Measurements from ENCODE around the gene PTPRG.

- TF ChIP-seq CTCF (conservative IDR thresholded peaks at IDR 0.05; ENCODE audit: low read length) (no peak), EZH2phosphoT487 (IDR thresholded peaks at IDR 0.05; ENCODE audit: borderline replicate concordance, low read depth, low read length) (no peak)
These were observed 496.1 kb downstream of the PTPRG start for GRCh38 chr3:62057339-62058047.
